Measurements from ENCODE around the gene SELENOW. TPM values are rescaled to one million over a fixed set of nuclear protein-coding genes. Genes with fewer than 3 reads are reported as not detected.

SELENOW gene
- total and polyA plus RNA-seq, 2 of the 8 experiments (the other 6 are each of a cell fraction or from before 2014, with no cell fraction given) = 371 to 588 TPM

- TF ChIP-seq, protein P1, sequence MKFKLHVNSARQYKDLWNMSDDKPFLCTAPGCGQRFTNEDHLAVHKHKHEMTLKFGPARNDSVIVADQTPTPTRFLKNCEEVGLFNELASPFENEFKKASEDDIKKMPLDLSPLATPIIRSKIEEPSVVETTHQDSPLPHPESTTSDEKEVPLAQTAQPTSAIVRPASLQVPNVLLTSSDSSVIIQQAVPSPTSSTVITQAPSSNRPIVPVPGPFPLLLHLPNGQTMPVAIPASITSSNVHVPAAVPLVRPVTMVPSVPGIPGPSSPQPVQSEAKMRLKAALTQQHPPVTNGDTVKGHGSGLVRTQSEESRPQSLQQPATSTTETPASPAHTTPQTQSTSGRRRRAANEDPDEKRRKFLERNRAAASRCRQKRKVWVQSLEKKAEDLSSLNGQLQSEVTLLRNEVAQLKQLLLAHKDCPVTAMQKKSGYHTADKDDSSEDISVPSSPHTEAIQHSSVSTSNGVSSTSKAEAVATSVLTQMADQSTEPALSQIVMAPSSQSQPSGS (IDR thresholded peaks at IDR 0.05; ENCODE audit: low read length) = no peak
- no peak for TF ChIP-seq CHD7 (IDR thresholded peaks at IDR 0.05; ENCODE audit: insufficient replicate concordance, low read length)
- TF ChIP-seq CTCF (IDR thresholded peaks at IDR 0.05; ENCODE audit: control extremely low read depth in 1 of 3, insufficient read depth in 1 of 3, low read depth in 1 of 3, low read length in 3 of 3) = peak; percentile 94 to 97 (median 95)
- no peak for TF ChIP-seq SP1 (IDR thresholded peaks at IDR 0.05; ENCODE audit: low read depth, low read length)
- no peak for TF ChIP-seq EGR1 (IDR thresholded peaks at IDR 0.05; ENCODE audit: borderline replicate concordance, low read depth, low read length)
- TF ChIP-seq ZNF274 (IDR thresholded peaks at IDR 0.05; ENCODE audit: borderline replicate concordance, extremely low read depth, low read length) = no peak
- TF ChIP-seq SRF (IDR thresholded peaks at IDR 0.05; ENCODE audit: low read depth, low read length) = no peak
These were observed 11.9 kb downstream of the SELENOW start (continued) for GRCh38 chr19:47790398-47790814.

All from H1 (cell line).